Endothelial cell of umbilical vein (primary cell): Measurements from ENCODE around the gene TRIM43B. TPM values are rescaled to one million over a fixed set of nuclear protein-coding genes. Genes with fewer than 3 reads are reported as not detected.

Source experiments
- BruUV-seq: library from RNA; stranded (reverse); fragments of 400-500 nt; replicated peaks from 2 replicates; lab custom pipeline; 2021; lab: Mats Ljungman, UMichigan
- CTCF ChIA-PET: fragments of 300-600, 350-600 bp; sonication (Branson Sonifier 250); formaldehyde crosslinking; loops from one replicate; lab custom pipeline; 2021; ENCODE audit warnings: antibody characterized with exemption, inconsistent platforms; lab: Charles Lee
- POLR2A ChIA-PET: fragments of 300-600, 350-600 bp; sonication (Branson Sonifier 250); formaldehyde crosslinking; loops from one replicate; lab custom pipeline; 2021; ENCODE audit warnings: antibody characterized with exemption, inconsistent platforms; lab: Charles Lee
- DNase-seq: peaks from one replicate; pipeline ENCODE4 v3.0.0-alpha.2; 2011; ENCODE audit warnings: low read depth, low spot score
- FAIRE-seq: peaks from 2 replicates; lab custom pipeline; 2011; peaks lifted over from hg19 to GRCh38; lab: Jason Lieb, UNC
- H2AFZ ChIP-seq: 2 replicates; pipeline ENCODE4 v1.6.0; 2012; ENCODE audit warnings: low read depth, low read length, control low read depth, inconsistent platforms
- H3K27ac ChIP-seq: 2 replicates; pipeline ENCODE4 v1.5.1; 2011; ENCODE audit warnings: low read depth, mild to moderate bottlenecking, control low read depth, low read length, moderate library complexity; ENCODE audit not compliant: insufficient read depth
- H3K27me3 ChIP-seq, 2 experiments: 2 replicates each; pipeline versions ENCODE4 v1.6.0 to v1.6.1; 2011; ENCODE audit warnings: low read length in 2 of 2, mixed read lengths in 1 of 2; ENCODE audit not compliant: control insufficient read depth in 2 of 2, insufficient read depth in 2 of 2
- H3K36me3 ChIP-seq, 2 experiments: 2 replicates in 1 of 2; 3 replicates in 1 of 2; pipeline ENCODE4 v1.5.1; 2011; ENCODE audit warnings: low read length in 2 of 2, mild to moderate bottlenecking in 1 of 2, moderate library complexity in 1 of 2; ENCODE audit not compliant: control insufficient read depth in 2 of 2, insufficient read depth in 2 of 2; ENCODE audit errors: extremely low read depth in 1 of 2
- H3K4me1 ChIP-seq: 3 replicates; pipeline ENCODE4 v1.5.1; 2011; ENCODE audit warnings: mild to moderate bottlenecking, low read length; ENCODE audit not compliant: control insufficient read depth, insufficient read depth; ENCODE audit errors: extremely low read depth
- H3K4me2 ChIP-seq: 2 replicates; pipeline ENCODE4 v1.6.1; 2011; ENCODE audit warnings: low read length, control low read depth, mixed read lengths; ENCODE audit not compliant: insufficient read depth
- H3K4me3 ChIP-seq, 3 experiments: fragments of 200-600 bp in 1 of 3; sonication (generic), shearing (Covaris generic) in 1 of 3; replicated peaks in 1 of 3; 2 replicates each; pipeline ENCODE4 v1.5.1; 2011 to 2016; ENCODE audit warnings: control low read depth in 3 of 3, low read length in 3 of 3, mild to moderate bottlenecking in 2 of 3, inconsistent platforms in 1 of 3, low read depth in 1 of 3, moderate library complexity in 1 of 3; ENCODE audit not compliant: insufficient read depth in 1 of 3
- H3K79me2 ChIP-seq: 2 replicates; pipeline ENCODE4 v1.6.0; 2012; ENCODE audit warnings: low read length, inconsistent platforms; ENCODE audit not compliant: control insufficient read depth, insufficient read depth
- H3K9ac ChIP-seq: replicated peaks from 2 replicates; pipeline ENCODE3; 2011; ENCODE audit warnings: low read length, control low read depth; ENCODE audit not compliant: insufficient read depth; ENCODE audit errors: extremely low read depth
- H3K9me1 ChIP-seq: replicated peaks from 3 replicates; pipeline ENCODE4 v1.6.0; 2011; ENCODE audit warnings: mild to moderate bottlenecking, low read length; ENCODE audit not compliant: control insufficient read depth, insufficient read depth; ENCODE audit errors: extremely low read depth
- H3K9me3 ChIP-seq: replicated peaks from 2 replicates; pipeline ENCODE4 v1.5.1; 2012; ENCODE audit warnings: low read length, inconsistent platforms; ENCODE audit not compliant: control insufficient read depth, insufficient read depth
- H4K20me1 ChIP-seq: replicated peaks from 2 replicates; pipeline ENCODE3; 2011; ENCODE audit warnings: mild to moderate bottlenecking, low read length; ENCODE audit not compliant: control insufficient read depth, insufficient read depth; ENCODE audit errors: extremely low read depth
- CTCF ChIP-seq, 2 donors: IDR thresholded peaks; 1 replicate in 1 of 2; 2 replicates in 1 of 2; pipeline ENCODE4 v1.5.1; 2011; ENCODE audit warnings: low read length in 2 of 2, mild to moderate bottlenecking in 2 of 2, moderate library complexity in 2 of 2, control low read depth in 1 of 2, inconsistent platforms in 1 of 2, low read depth in 1 of 2; ENCODE audit not compliant: insufficient read depth in 1 of 2; ENCODE audit errors: extremely low read depth in 1 of 2
- EZH2 ChIP-seq: IDR thresholded peaks from 2 replicates; pipeline ENCODE4 v1.6.1; 2012; ENCODE audit warnings: borderline replicate concordance, low read depth, mild to moderate bottlenecking, moderate library complexity, low read length, inconsistent platforms; ENCODE audit not compliant: severe bottlenecking
- FOS ChIP-seq: IDR thresholded peaks from 2 replicates; pipeline ENCODE4 v1.6.1; 2011; ENCODE audit warnings: mild to moderate bottlenecking, low read length, moderate library complexity, borderline replicate concordance; ENCODE audit not compliant: insufficient read depth
- GATA2 ChIP-seq: IDR thresholded peaks from 2 replicates; pipeline ENCODE4 v1.7.0; 2011; ENCODE audit warnings: low read depth, mild to moderate bottlenecking, moderate library complexity, mixed read lengths, low read length; ENCODE audit not compliant: insufficient read length, insufficient read depth
- JUN ChIP-seq: IDR thresholded peaks from 2 replicates; pipeline ENCODE4 v1.6.1; 2011; ENCODE audit warnings: borderline replicate concordance, low read depth; ENCODE audit not compliant: insufficient read length, insufficient read depth
- MAX ChIP-seq: IDR thresholded peaks from 2 replicates; pipeline ENCODE4 v1.6.1; 2011; ENCODE audit not compliant: insufficient read depth, insufficient read length
- MYC ChIP-seq: IDR thresholded peaks from one replicate; pipeline ENCODE4 v1.6.1; 2011; ENCODE audit warnings: mild to moderate bottlenecking, low read depth, low read length
- POLR2A ChIP-seq: IDR thresholded peaks from 2 replicates; pipeline ENCODE4 v1.6.1; 2012; ENCODE audit warnings: low read depth, mild to moderate bottlenecking, control low read depth, low read length
- POLR2AphosphoS5 ChIP-seq: IDR thresholded peaks from 2 replicates; pipeline ENCODE4 v1.6.1; 2012; ENCODE audit warnings: low read depth, mild to moderate bottlenecking, control low read depth, low read length, moderate library complexity; ENCODE audit not compliant: insufficient read depth
- dilution Hi-C: fragments of 300-500 bp; cut with MboI; formaldehyde crosslinking; loops from one replicate; pipeline ENCODE4 v1.15.0; 2019; ENCODE audit warnings: low sequenced_read_pairs; ENCODE audit not compliant: extremely low pct_ligation_motif_present
- intact Hi-C: fragments of 100-400 bp; cut with micrococcal nuclease; formaldehyde crosslinking; loops from one replicate; pipeline ENCODE4 v1.10.0; 2022
- polyA plus RNA-seq, 4 experiments: library from polyadenylated mRNA; depleted of rRNA in 3 of 4; stranded (reverse) in 3 of 4; unstranded in 1 of 4; fragments of >200 nt; gene quantifications; 2 replicates each; pipeline versions ENCODE4 v1.2.1 to v1.2.3, GENCODE V29; 2011 to 2012; ENCODE audit warnings: missing spikeins in 1 of 4
- total RNA-seq: library from RNA; stranded (reverse); gene quantifications from 2 replicates; pipeline ENCODE4 v1.2.3, GENCODE V29; 2021

TRIM43B gene
- total and polyA plus RNA-seq, 2 donors (not counting 3 experiments of a cell fraction or from before 2014, with no cell fraction given), result not detected

GRCh38 chr2:95509408-95509807, 24.9 kb upstream of the TRIM43B start:
- Histone ChIP-seq H3K27me3 (peaks cover 0 to 3% of the 10 kb centered on the region in 2 experiments), H3K9ac (no peak overlapping the region), H2AFZ (no peak overlapping the region), H3K27ac (no peak overlapping the region), H3K36me3 (no peaks in the 10 kb centered on the region), H3K4me3 (no peak overlapping the region), H3K9me3 (no peaks in the 10 kb centered on the region), H4K20me1 (no peaks in the 10 kb centered on the region), H3K79me2 (no peaks in the 10 kb centered on the region), H3K9me1 (no peaks in the 10 kb centered on the region), H3K4me2 (no peak overlapping the region), H3K4me1 (no peaks in the 10 kb centered on the region)
- ChIA-PET POLR2A (no interaction called here), CTCF (no interaction called here)
- DNase-seq, result no peak
- TF ChIP-seq GATA2 (no peak), POLR2A (no peak), MYC (no peak), CTCF (IDR thresholded peaks at IDR 0.05; ENCODE audit: extremely low read depth in 1 of 2, insufficient read depth in 1 of 2, low read depth in 1 of 2, low read length in 2 of 2) (no peak), FOS (no peak), POLR2AphosphoS5 (no peak), EZH2 (no peak), JUN (no peak), MAX (no peak)
- BruUV-seq, result no TSS peak
- dilution Hi-C loops, result no loop called here
- intact Hi-C loops, result no loop called here
- no peak for FAIRE-seq
